SKM-1 (cell line): ENCODE data around the gene CFDP1.
"Not testable (repeated sequence)": the region's sequence is repeated elsewhere in the genome, so short reads cannot be mapped to it uniquely, and the experiment has no call there.

Experiments used
- DNase-seq: peaks from one replicate; lab custom pipeline; 2025; ENCODE audit not compliant: unreplicated experiment; lab: John Stamatoyannopoulos, UW

Gene CFDP1

GRCh38 chr16:75432828-75433731 is at the start of gene CFDP1:
Gene CFDP1 (minus strand): TSS chr16:75433503. CDS start chr16:75433352, 151 bp downstream.
- peak; percentile 85 for DNase-seq

GRCh38 chr16:75482434-75483205 is 49.3 kb upstream of the CFDP1 start:
- no peak for DNase-seq

- no peak for DNase-seq
These were observed 48.2 kb upstream of the CFDP1 start for GRCh38 chr16:75481475-75481874.

- no peak for DNase-seq
These were observed 46.2 kb upstream of the CFDP1 start for GRCh38 chr16:75479421-75479990.

- DNase-seq, result no peak
These were observed 45.4 kb upstream of the CFDP1 start for GRCh38 chr16:75478480-75479345.

GRCh38 chr16:75477680-75478473 is 44.6 kb upstream of the CFDP1 start:
- no peak for DNase-seq

GRCh38 chr16:75476817-75477216 is 43.5 kb upstream of the CFDP1 start:
- DNase-seq, result no peak

- DNase-seq, result no peak
These were observed 42.1 kb upstream of the CFDP1 start for GRCh38 chr16:75475420-75475847.

- DNase-seq, result no peak
These were observed 39.9 kb upstream of the CFDP1 start for GRCh38 chr16:75472908-75473877.

GRCh38 chr16:75471723-75472633 is 38.7 kb upstream of the CFDP1 start:
- DNase-seq, result no peak

GRCh38 chr16:75466760-75467159 is 33.5 kb upstream of the CFDP1 start:
- no peak for DNase-seq

GRCh38 chr16:75464122-75464918 is 31.0 kb upstream of the CFDP1 start, which contains the start of gene TMEM170A:
Gene TMEM170A (minus strand): TSS chr16:75464689. CDS start chr16:75464600, 89 bp downstream.
- DNase-seq, result peak; percentile 97

- not testable (repeated sequence) for DNase-seq
These were observed 30.3 kb upstream of the CFDP1 start for GRCh38 chr16:75463389-75464121.

GRCh38 chr16:75462806-75463205 is 29.5 kb upstream of the CFDP1 start:
- DNase-seq, result no peak

- no peak for DNase-seq
These were observed 28.3 kb upstream of the CFDP1 start for GRCh38 chr16:75461575-75461974.

GRCh38 chr16:75460446-75460845 is 27.1 kb upstream of the CFDP1 start:
- DNase-seq, result no peak
